Measurements from ENCODE around the gene PRDX4.
"Not testable (repeated sequence)": the region's sequence is repeated elsewhere in the genome, so short reads cannot be mapped to it uniquely, and the experiment has no call there.

PRDX4 gene

DNA sequence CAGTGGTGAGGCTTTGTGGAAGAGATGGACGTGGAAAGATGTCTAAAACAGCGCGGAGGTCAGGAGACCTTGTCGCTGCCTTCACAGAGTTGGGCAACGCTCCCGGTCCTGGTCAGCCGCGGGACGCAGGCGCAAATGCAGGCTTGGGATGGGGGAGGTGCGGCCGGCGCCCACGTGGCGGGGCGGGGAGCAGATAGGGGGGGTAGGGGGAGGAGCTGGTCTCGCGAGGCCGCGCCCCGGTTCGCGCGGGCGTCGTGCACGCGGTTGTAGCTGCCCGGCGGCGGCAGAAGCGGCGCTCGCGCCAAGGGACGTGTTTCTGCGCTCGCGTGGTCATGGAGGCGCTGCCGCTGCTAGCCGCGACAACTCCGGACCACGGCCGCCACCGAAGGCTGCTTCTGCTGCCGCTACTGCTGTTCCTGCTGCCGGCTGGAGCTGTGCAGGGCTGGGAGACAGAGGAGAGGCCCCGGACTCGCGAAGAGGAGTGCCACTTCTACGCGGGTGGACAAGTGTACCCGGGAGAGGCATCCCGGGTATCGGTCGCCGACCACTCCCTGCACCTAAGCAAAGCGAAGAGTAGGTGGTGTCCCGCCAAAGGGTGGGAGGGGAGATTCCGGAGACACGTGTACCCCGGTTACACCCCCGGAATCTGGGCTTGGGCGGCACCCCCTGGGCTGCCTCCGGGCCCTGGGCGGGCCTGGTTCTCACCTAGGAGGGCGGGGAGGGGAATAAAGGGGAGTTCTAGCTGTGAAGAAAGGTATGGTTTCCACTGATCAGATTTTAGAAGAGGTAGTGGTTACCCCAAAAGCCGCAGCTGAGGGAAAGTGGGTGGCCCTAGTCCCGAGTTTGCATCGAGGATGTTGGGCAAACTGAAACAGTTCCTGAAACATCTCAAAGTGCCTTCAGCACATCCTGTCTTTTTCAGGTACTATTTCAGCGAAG lies at the start of gene PRDX4:
Gene PRDX4 (plus strand): TSS at position 255 of the 939 bp plus-strand sequence. CDS start 78 bp downstream, at position 333.
- peak; percentile 90 for DNase-seq

DNA sequence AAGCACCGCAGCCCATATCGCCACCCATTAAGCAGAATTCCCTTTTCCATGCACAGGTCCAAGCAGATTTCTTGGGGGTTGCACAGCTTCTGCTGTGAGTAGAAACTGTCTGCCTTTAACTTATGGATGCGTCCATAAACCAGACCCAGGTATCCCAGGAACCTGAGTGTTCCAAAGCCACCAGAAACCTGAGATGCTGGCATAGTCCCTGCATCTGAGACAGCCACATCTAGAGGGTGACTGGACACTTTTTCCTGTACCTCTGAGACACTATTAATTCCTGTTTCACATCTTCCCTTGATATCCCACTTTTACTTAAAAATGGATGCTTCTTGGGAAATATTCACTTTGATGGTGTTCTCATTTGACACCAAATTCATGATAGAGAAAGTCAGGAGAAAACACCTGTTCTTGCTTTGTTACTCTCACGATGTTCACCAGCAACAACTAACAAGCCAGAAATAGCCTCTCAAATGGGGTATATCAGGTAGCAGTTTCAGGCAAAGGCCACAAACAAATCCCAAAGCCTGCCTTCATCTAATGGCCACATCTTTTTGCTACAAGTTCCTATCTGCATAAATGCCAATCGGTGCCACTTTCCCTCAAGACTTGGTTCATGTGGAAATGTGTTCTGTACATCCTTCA lies 45.5 kb upstream of the PRDX4 start:
- DNase-seq = no peak

GRCh38 chrX:23623797-23624196 lies 43.5 kb upstream of the PRDX4 start:
- DNase-seq = no peak

DNA sequence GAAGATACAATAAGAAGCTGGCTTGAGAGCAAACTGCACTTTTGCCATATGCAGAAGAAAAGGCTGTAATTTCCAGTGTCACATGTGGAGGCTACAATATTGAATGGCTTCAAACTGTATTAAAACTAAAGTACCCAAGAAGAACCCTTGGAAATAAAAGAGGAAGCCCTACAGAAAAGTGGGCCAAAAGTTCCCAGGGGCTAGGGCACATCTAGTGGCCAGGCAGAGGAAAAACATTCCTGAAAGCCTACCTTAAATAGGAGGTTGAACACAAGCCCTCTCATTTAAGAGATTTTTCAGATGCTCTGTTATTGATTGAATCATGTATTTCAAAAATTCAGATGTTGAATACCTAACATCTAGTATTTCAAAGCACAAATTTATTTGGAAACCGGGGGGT lies 40.6 kb upstream of the PRDX4 start:
- no peak for DNase-seq

- no peak for DNase-seq
Observed at GRCh38 chrX:23628131-23628530, 39.2 kb upstream of the PRDX4 start.

DNA sequence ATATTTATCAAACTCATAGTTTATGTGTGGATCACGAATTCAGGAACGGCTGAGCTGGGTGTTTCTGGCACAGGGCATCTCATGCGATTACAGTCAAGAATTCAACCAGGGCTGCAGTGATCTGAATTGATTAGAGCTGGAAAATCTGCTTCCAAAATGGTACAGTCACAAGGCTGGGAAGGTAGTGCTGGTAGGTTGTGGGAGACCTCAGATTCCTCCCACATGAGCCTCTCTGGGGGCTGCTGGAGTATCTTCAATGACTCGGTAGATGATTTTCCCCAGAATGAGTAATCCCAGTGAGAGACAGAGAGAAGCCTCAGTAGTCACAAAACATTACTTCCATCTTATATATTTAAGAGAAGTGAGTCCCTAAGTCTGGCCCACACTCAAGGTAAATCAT lies 36.2 kb upstream of the PRDX4 start:
- DNase-seq = no peak

DNA sequence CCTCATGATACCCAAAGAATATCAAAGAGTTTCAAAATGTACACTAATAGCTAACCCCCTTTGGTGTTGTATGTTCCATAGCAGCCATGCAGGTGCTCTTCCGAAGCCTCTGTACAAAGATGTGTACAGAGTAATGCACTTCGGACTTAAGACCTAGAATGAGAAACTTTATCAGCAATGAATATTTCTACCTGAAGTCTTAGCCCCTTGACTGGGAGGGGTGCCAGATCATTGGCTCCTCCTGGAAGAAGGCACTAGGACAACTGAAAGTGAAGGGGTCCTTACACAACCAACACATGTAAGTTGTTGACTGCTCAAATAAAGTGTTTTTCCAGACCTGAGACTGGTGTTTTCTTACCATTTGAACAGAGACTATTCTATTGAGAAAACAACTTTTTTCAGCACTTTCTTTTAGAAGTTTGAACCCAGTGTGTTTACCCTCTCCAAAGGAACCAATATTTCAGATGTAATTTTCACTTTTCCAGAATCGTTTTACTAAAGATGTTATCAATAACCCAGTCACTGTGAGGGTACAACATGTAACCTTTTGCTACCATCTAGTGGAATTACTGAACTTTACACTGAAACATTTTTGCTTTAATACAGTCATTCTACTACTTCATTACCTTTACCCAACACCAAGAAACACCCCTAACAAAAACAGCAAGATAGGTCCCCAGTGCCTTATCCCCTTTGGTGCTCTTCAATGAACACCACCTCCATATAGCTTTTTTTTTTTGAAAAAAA lies 33.3 kb upstream of the PRDX4 start:
- DNase-seq = no peak

DNA sequence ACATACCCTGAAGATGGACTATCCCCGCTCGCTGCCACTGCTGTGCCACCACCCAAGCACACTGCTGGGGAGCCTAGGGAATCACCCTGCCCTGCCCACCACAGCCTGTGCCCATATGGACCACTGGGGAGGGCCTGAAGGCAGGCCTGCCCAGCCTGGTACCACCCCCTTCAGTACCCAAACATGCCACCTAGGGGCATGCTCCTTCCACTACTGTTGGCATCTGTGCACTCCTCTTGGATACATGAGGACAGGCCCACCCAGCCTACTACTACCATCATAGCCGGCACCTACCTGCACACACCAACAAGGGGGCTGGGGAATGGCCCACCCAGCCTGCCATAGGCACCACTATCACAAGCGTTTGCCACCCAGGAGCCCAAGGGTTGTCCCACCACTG lies 30.1 kb upstream of the PRDX4 start:
- DNase-seq = no peak

GRCh38 chrX:23643020-23643419 lies 24.3 kb upstream of the PRDX4 start:
- no peak for DNase-seq

GRCh38 chrX:23644744-23645143 lies 22.5 kb upstream of the PRDX4 start:
- DNase-seq = no peak

DNA sequence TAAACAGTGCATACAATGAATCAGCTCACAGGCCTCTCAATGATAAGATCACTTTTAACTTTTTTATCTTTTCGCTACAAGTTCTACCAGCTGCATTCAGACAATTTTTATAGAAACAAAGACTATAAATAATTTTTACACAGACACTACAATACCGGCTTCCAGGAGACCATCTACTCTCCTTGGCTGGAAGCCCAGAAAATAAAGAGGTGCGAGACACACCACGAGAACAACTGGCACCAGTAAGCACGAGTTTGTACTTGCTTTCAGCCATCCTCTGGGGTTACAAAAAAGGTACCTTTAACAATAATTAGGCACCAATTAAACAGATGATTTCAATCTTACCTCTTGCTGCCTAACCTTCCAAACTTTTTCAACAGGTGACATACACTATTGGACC lies 11.2 kb upstream of the PRDX4 start:
- no peak for DNase-seq

- DNase-seq = no peak
Observed at GRCh38 chrX:23656684-23657083, 10.6 kb upstream of the PRDX4 start.

DNA sequence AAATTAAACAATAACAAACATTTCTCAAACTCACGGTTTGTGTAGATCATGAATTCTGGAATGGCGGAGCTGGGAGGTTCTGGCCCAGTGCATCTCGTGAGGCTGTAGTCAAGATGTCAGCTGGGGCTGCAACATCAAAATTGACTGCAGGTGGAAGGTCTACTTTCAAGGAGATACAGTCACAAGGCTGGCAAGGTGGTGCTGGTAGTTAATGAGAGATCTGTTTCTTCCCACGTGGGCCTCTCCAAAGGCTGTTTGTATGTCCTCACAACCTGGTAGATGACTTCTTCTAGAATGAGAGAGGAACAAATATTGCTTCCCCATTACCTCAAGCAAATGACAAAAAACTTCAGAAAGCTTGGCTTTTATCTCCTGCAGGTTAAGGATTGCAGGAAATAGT lies 8.0 kb upstream of the PRDX4 start:
- no peak for DNase-seq

DNA sequence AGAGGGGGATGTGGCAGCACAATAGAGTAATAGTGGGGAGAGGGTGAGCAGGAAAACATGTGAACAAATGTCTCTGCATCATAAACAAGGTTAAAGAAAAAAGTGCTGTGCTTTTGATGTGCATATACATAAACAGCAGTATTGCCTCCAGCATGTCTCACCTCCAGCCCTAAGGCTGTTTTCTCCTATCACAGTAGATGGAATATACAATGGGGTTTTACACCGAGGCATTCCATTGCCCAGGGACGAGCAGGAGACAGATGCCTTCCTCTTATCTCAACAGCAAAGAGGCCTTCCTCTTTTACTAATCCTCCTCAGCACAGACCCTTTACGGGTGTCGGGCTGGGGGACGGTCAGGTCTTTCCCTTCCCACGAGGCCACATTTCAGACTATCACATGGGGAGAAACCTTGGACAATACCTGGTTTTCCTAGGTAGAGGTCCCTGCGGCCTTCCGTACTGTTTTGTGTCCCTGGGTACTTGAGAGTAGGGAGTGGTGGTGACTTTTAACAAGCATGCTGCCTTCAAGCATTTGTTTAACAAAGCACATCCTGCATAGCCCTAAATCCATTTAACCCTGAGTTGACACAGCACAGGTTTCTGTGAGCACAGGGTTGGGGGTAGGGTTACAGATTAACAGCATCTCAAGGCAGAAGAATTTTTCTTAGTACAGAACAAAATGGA lies 7.1 kb upstream of the PRDX4 start:
- DNase-seq = not testable (repeated sequence)

DNA sequence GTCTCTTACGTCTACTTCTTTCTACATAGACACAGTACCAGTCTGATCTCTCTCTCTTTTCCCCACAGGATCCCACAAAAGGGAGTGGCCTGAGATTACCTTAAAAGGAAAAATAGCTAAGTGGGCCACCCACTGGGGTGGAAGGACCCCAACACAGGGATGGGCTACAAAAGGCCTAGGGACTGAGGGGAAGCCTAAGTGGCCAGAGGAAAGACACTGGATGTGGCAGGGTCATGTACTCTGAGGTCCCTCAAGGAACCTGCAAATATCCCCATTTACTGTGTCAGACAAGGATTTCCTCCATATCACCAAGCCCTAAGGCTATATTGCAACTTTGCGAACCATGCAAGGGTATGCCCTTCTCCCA lies 6.5 kb upstream of the PRDX4 start:
- DNase-seq = no peak

DNA sequence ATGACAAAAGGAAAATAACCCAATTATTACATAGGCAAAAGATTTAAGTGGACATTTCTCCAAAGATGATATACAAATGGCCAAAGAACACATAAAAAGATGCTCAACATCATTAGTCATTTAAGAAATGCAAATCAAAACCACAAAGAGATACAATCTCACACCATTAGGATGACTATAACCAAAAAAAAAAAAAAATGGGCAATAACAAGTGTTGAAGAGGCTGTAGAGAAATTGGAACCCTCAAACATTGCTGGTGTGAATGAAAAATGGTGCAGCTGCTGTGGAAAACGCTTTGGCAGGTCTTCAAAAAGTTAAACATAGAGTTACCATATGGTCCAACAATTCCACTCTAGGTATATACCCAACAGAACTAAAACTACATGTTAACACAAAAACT lies 5.6 kb upstream of the PRDX4 start:
- DNase-seq = no peak

DNA sequence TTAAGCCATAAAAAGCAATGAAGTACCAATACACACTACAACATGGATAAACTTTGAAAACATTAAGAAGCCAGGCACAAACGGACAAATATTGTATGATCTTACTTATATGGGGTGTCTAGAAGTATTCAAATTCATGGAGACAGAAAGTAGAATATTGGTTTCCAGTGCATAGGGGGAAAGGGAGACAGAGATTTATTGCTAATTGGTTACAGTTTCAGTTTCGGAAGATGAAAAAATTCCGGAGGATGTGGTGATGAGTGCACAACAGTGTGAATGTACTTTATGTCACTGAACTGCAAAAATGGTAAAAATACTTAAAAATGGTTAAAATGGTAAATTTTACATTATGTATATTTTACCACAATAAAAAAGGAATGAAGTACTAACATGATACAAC lies 5.1 kb upstream of the PRDX4 start:
- DNase-seq = no peak

DNA sequence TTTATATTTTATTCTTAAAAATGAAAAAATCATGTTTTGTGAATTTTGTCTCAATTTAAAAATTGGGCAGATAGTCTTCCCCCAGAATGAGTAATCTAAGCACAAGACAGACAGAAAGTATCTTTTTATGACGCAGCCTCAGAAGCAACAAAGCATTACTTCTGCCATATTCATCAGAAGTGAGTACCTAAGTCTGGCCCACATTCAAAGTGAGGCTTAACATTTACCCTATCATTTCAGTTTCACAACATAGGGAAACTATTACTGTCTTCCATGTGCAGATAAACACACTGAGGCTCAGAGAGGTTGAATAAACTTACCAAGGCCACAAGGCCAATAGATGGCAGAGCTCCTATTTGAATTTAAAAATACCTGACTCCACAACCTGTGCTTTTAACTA lies 4.4 kb upstream of the PRDX4 start:
- no peak for DNase-seq

DNA sequence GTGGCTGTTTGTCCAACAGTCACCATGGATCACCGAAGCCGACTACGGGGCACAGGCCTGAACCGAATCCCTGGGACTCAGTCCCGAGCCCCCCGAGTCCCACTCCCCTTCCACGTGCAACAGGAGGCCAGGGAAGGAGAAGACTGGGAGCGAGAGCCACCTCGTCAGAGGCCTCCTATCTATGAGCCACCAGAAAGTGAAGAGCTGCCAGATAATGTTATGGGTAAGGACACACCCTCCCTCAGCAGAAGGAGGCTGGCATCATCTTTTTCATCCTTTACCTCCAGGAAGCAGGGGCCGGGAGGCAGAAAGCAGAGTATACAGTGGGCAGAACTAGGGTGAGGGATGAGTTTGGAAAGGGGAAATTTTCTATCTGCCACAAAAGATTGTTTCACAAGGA lies 2.8 kb upstream of the PRDX4 start:
- DNase-seq = no peak

- no peak for DNase-seq
Observed at GRCh38 chrX:23666282-23666681, 1.0 kb upstream of the PRDX4 start.

- no peak for DNase-seq
Observed at GRCh38 chrX:23668335-23668734, 1.0 kb downstream of the PRDX4 start.

DNA sequence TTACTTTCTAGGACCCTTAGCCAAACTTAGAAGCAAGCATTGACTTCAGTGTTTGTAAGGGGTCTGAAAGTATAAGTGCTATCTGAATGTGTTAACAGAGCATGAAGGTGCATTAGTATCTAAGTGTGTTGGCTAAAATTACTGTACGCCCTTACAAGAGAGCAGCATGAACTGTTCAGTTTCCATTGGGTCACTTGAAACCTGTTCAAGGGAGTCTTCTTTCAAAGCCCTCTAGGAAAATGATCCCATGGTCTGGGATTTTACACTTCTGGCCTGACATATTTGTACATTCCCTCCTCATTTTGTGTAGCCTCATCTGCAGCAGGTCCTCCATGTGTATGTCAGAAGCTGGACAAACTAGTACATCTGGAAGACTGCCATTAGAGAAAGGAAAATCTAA lies 3.2 kb downstream of the PRDX4 start:
- no peak for DNase-seq

- DNase-seq = no peak
Observed at GRCh38 chrX:23673108-23673507, 5.8 kb downstream of the PRDX4 start.
